GM21526 (cell line): Measurements from ENCODE around the gene CHST1.

Experiments
- ATAC-seq: cut with Tn5 transposase; IDR thresholded peaks from one replicate; pipeline ENCODE4 v1.9.1; 2021; ENCODE audit warnings: moderate library complexity; ENCODE audit not compliant: unreplicated experiment, low FRiP score

CHST1 gene

DNA sequence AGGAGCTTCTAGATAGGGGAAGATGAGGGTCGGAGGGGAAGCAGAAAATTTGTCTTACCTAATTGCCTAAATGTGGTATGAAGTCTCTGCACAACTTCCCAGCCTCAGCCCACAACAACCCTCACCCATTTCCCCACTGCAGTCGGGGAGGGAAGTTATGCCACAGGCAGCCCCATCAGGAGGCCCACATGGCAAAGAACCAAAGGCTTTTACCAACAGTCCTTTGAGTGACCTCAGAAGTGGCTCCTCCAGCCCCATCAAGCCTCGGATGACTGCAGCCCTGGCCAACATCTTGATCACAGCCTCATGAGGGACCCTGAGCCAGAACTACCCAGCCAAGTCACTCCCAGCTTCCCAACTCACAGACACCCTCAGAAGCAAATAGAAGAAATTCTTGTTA lies 54.8 kb downstream of the CHST1 start:
- no peak for ATAC-seq

DNA sequence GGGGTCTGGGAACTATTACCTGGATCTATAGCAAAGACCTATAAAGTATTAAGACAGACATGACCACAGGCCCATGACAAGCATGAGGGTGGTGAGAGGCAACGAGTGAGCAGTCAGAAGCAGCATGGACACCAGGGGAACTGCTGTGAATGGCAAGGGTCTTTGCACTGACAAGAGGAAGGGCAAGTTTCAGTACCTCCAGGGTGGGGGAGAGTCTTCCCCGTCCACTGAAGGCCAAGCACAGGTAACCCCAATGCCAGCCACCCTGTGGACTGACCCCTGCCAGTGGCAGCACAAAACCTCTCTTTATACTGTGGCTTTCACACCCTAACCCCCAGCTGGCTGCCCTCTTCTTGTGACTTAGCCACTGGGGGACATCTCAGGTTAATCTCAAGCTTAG lies 55.5 kb downstream of the CHST1 start:
- ATAC-seq = no peak

DNA sequence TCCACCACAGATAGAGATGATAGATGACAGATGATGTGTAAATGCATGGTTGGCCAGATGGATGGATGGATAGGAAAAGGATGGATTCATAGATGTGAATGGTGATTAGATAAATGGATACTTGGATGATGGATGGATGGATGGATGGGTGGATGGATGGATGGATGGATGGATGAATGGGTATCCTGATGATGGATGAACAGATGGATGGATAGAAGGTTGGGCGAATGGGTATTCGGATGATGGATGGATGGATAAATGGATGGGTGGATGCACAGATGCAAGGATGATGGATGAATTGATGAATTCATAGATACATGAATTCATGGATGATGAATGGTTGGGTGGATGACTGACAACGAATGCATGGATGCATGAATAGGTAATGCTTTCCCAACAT lies 56.1 kb downstream of the CHST1 start:
- ATAC-seq = no peak

DNA sequence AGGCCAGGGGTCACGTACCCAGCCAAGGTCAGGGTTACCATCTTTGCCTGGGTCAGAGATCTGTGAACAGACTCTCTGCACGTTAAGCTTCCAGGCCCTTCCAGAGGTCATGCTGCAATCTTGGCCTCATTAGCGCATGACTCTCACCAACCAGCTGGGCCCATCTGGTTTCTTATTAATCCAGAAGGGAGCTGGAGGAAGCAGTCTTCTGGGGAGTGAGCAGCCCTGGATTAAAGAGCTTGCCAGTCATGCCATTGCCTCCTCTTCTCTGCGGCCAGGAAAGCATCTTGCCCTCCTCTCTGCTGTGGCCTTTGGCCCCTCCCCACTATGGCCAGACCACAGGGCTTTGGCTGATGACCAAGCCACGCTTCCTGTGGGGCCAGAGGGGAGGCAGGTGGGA lies 57.4 kb downstream of the CHST1 start:
- no peak for ATAC-seq

DNA sequence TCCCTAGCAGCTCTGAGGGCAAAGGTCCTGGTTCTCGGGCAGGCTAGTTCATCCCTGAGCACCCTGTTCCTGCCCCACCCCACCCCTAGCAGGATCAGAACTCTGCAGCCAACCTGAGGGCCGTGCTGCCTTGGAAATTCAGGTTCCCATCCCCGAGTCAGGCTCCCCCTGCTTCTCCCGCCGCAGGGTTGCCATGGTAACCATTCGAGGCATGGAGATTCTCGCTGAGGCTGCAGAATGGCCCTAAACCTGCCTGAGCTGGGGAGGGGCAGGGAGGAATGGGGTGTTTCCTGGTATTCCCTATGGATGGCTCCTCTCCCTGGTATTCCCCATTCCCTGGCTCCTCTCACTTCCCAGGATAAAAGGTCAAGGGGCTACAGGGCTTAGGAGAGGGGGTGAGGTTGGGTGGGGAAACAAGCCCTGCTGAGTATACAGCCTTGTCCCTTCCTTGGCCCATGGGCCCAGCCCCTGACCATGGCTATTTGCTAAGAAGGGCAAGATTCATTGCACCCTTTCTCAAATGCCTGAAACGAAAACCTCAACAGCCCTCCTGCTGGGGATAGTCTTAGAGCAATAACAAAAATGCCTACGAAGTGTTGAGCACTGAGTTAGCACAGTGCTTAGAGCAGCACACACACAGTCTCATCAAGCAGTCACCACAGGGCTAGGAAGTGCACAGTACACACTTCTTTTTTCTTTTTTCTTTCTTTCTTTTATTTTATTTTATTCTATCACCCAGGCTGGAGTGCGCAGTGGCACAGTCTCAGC lies 58.7 kb downstream of the CHST1 start:
- ATAC-seq = no peak

DNA sequence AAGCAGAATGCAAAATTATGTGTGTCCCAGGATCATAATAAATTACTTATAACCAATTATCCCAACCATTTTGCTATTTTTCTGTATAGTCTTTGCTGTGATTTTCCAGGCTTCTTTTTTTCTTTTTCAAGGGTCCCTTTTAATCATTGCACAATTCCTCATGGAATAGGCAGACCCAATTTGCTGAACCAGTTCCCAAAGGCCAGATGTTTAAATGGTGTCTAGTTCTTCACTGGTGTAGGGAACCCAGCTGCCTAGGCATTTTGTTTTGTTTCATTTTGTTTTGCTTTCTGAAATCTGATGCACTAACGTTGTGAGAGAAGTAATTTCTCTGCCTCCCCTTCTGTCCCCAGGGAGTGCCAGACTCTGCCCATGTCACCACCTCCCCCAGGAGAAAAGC lies 60.4 kb downstream of the CHST1 start:
- ATAC-seq = no peak

DNA sequence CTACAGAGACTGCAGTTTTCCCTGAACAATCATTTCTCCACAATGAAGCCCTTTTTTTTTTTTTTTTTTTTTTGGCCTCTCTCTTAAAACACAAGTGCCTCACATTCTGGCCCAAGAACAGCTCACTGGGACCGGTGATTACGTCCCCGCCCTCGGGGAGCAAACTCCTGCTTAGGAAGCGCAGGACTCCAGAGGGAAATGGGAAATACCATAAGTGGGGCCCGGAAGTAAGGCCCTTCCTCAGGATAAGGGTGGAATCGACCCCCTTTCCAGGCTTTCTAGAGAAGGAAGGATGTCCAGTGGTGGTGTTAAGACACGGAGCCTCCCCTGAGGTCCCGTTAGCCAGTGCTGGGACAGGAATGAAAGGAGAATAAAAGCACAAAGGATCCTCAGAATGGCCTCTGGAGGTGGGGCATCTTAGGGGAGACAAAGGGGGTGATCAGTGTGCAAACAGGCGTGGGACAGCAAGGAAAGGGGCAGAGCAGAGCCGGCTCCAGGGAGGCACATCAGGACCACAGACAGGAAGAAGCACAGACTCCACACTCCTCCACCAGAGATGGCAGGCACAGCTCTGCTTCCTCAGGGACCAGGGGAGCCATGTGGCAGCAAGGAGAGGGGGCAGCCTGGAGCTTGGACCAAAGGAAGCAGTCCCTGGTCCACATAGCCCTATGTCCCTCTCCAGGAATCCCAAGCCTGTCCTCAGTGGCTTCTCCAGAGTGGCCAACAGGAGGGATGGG lies 61.3 kb downstream of the CHST1 start:
- ATAC-seq = no peak

DNA sequence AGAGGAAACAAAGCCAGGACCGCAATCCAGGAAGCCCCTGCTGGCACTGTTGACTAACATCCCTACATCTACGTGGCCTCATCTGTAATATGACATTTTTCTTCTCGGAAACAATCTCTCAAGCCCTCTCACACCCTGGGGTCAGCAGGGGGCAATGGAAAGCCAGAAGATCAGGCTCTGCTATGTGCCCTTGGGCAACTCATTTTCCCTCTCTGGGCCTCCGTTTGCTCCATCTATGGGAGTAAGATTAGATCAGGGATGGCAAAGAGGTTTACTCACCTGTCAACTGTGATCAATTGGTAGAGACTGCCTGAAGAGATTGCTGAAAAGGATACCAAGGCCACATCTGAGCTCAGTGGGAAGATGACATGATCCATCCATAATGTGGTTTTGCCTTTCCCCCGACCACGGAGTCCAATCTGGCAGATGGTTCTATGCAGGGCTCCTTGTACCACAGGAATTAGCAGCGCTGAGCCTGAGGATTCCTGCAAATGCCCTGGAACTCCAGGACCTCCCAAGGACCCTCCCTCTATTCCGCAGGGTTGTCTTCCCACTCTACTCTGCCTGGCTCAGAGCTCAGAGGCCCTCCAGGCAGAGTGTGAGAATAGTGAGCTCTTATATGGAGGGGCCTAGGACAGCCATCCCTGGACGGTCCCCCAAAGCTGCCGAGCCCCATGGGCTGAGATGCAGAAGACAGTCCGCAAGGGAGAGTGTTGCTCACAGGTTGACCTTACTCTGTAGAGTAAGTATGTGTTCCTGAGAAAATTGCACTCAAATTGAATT lies 66.1 kb downstream of the CHST1 start:
- ATAC-seq = no peak
